NCI-H526 (cell line): Measurements from ENCODE around the gene PLCG2.
"Not testable (repeated sequence)": the region's sequence is repeated elsewhere in the genome, so short reads cannot be mapped to it uniquely, and the experiment has no call there.

ENCODE experiments used
- DNase-seq, 2 experiments: peaks; one replicate each; lab custom pipeline; 2025; lab: John Stamatoyannopoulos, UW

The PLCG2 gene

GRCh38 chr16:81877490-81877889 lies 98.4 kb downstream of the PLCG2 start:
- DNase-seq, result not testable (repeated sequence)

GRCh38 chr16:81878529-81878928 lies 99.4 kb downstream of the PLCG2 start:
- no peak for DNase-seq

DNA sequence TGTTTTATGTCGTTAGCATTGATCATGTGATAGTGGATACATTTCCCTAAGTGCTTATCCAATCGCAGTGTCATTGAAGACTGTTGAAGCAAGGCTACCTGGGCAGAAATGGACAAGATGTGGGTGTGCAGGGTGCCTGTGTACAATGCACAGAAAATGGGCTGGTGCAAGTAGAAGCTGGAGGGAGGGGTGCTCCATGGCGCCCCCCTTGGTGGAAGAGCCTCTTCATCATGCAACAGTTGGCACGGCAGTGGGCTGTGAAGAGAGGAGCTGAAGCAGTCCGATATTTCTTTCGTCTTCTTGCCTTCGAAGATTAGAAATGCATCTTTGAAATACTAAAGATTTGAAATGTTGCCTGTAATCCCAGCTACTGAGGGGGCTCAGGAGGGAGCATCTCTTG lies 100.5 kb downstream of the PLCG2 start:
- DNase-seq, result no peak

DNA sequence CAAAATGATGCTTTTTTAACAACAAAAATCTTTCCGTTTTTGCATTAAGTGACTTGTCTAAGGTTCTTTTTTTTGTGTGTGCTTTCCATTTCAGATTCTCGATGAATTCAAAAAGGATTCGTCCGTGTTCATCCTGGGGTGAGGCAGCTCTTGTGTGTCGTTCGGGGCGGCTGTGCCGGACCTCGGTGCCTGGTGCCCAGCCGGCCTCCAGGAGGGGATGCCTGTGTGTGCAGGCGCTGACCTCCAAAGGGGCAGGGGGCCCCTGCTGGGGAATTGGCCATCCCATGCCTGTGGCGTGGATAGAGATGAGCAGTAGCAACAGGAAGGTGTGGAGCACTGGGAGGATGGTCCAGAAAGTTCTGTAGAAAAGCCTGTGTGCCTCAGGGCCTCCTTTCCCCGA lies 101.7 kb downstream of the PLCG2 start:
- no peak for DNase-seq

GRCh38 chr16:81881228-81881627 lies 102.1 kb downstream of the PLCG2 start:
- DNase-seq, result no peak

DNA sequence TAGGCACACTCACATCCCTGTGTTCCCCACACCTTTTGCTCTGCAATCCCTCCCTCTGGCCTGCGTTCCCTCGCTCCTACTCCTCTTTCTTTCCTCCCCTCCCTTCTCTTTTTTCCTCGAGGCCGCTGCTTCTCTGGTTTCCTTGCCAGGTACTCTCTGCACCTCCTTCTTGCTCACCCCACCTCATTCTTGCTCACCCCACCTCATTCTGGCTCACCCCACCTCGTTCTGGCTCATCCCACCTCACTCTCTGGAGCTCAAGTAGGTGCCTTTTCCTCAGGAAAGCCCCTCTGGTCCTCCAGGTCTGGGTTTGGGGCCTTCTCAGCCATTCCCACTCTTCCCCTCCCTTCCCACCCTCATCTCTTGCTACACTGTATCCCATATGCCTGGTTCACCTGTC lies 103.5 kb downstream of the PLCG2 start:
- no peak for DNase-seq

GRCh38 chr16:81883235-81883634 lies 104.1 kb downstream of the PLCG2 start:
- DNase-seq, result no peak

GRCh38 chr16:81885976-81886586 lies 107.0 kb downstream of the PLCG2 start:
- DNase-seq, result peak in 1 of 2 experiments; percentile 31

- no peak for DNase-seq
Measured at GRCh38 chr16:81888520-81889394, 109.7 kb downstream of the PLCG2 start.

- DNase-seq, result no peak
Measured at GRCh38 chr16:81891736-81892364, 112.8 kb downstream of the PLCG2 start.

DNA sequence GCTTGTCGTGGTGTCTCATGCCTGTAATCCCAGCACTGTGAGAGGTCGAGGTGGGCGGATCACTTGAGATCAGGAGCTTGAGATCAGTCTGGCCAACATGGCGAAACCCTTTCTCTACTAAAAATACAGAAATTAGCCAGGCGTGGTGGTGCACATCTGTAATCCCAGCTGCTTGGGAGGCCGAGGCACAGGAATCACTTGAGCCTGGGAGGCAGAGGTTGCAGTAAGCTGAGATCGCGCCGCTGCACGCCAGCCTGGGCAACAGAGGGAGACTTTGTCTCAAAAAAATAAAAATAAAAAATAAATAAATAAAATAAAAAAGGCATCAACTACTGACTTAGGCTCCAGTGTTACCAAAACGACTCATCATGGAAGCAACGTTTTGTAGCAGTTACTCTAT lies 115.5 kb downstream of the PLCG2 start:
- DNase-seq, result no peak

DNA sequence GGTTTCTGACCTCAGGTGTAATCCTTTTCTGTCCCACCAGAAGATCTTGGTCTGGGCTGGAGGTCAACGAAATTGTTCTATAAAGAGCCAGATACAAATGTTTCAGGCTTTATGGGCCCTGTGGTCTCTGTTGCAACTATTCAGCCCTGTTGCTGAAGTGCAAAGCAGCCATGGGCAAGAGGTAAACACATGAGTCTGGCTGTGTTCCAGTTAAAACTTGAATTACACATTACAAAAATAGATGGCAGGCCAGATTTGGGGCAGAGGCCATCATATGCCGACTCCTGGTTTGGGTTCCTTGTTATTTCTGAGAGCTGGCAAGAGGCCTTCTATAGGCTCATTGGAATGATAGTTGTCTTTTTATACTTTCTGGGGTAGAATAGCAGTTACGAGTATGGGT lies 117.8 kb downstream of the PLCG2 start:
- no peak for DNase-seq

GRCh38 chr16:81899601-81900000 lies 120.5 kb downstream of the PLCG2 start:
- DNase-seq, result no peak

DNA sequence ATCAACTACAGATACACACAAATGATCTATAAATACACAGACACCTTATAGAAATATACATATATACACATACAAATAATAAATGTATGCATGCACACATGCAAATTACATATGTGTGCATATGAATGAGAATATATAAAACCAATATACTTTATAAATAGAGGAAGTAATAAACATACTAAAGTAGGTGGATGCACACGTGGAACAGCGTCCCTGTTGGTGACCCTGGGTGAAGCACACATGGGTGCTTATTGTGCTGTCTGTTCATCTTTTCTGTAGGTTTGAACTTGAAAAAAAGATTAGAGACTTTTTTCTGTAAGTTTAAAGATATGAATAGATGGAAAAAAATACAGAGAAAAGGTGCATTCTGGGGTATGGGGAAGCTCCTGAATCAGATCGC lies 120.9 kb downstream of the PLCG2 start:
- no peak for DNase-seq

GRCh38 chr16:81900456-81900855 lies 121.4 kb downstream of the PLCG2 start:
- no peak for DNase-seq

GRCh38 chr16:81901484-81901883 lies 122.4 kb downstream of the PLCG2 start:
- no peak for DNase-seq

- DNase-seq, result no peak
Measured at GRCh38 chr16:81902025-81902424, 122.9 kb downstream of the PLCG2 start.

- no peak for DNase-seq
Measured at GRCh38 chr16:81904320-81904719, 125.2 kb downstream of the PLCG2 start.

DNA sequence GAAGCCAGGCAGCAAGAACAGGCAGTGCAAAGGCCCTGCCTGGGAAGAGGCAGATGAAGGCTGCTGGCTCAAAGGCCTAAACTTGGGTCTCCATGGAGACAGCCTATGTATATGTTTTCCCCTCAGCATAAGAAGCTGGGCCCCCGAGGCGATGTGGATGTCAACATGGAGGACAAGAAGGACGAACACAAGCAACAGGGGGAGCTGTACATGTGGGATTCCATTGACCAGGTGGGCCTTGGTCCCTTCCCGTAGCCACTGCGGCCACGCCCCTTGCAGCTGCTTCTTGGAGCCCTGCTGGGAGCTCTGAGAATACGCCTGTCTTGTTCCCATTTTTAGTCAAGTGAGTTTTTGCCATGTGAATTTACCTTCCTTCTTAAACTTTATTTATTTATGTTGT lies 126.2 kb downstream of the PLCG2 start:
- DNase-seq, result no peak

- DNase-seq, result no peak
Measured at GRCh38 chr16:81907681-81908080, 128.6 kb downstream of the PLCG2 start.

- no peak for DNase-seq
Measured at GRCh38 chr16:81908466-81909262, 129.6 kb downstream of the PLCG2 start.

GRCh38 chr16:81910366-81910885 lies 131.3 kb downstream of the PLCG2 start:
- DNase-seq, result no peak
